ENCODE data around the gene AVPR1A. TPM values are rescaled to one million over a fixed set of nuclear protein-coding genes. Genes with fewer than 3 reads are reported as not detected.

The AVPR1A gene
- total RNA-seq, 3 donors from 2014 or later, result 7.5 to 50.4 (median 14.7) TPM

DNA sequence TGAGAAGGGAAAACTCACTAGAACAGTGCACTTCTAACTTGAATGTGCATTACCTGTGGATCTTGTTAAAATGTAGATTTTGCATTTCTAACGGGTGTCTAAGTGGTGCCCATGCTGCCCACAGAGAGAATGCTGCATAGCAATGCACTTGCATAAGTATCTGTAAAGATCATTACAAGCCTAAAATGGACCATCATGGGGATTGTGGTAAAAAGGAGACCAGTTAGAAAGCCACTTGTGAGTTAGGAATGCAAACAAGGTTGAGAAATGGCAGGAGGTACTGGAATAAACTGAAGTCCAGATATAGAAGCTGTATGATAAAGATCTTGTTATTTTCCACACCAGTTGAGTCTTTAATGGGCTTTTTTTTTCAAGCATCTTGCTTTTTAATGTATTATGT is 18.8 kb downstream of the AVPR1A start:
- no peak for DNase-seq (ENCODE audit: low spot score in 2 of 2)
- no peaks in the 10 kb centered on the region for H3K4me1 ChIP-seq
- intact Hi-C loops (cut with DNase I; ENCODE audit: low total_unique reads), result no loop called here
- no peak for TF ChIP-seq POLR2AphosphoS5 (IDR thresholded peaks at IDR 0.05)
- TF ChIP-seq POLR2A (IDR thresholded peaks at IDR 0.05), result no peak
- no peak overlapping the region for H3K4me3 ChIP-seq
- no peak overlapping the region for H3K27ac ChIP-seq
- no peaks in the 10 kb centered on the region for H3K9me3 ChIP-seq
- peaks cover 0 to 3% of the 10 kb centered on the region in 2 donors for H3K27me3 ChIP-seq
- no peaks in the 10 kb centered on the region for H3K36me3 ChIP-seq

DNA sequence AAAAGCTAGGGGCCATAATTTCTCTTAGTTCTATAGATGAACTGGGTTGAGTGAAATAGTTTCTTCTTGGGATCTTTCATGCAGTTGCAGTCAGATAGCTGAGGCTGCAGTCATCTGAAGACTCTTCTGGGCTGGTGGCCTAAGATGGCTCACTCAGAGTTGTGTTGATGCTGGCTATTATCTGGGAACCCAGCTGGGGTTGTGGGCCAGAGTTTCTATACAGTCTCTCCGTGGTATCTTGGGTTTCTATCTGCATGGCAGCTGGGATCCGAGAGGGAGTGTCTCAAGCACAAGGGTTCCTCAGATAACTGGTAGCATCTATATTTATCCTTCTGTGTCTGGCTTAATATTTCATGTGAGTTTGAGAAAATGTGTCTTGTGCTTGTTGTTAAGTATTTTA is 21.1 kb downstream of the AVPR1A start:
- TF ChIP-seq POLR2A (IDR thresholded peaks at IDR 0.05), result no peak
- no peak for TF ChIP-seq POLR2AphosphoS5 (IDR thresholded peaks at IDR 0.05)
- TF ChIP-seq, protein P1, sequence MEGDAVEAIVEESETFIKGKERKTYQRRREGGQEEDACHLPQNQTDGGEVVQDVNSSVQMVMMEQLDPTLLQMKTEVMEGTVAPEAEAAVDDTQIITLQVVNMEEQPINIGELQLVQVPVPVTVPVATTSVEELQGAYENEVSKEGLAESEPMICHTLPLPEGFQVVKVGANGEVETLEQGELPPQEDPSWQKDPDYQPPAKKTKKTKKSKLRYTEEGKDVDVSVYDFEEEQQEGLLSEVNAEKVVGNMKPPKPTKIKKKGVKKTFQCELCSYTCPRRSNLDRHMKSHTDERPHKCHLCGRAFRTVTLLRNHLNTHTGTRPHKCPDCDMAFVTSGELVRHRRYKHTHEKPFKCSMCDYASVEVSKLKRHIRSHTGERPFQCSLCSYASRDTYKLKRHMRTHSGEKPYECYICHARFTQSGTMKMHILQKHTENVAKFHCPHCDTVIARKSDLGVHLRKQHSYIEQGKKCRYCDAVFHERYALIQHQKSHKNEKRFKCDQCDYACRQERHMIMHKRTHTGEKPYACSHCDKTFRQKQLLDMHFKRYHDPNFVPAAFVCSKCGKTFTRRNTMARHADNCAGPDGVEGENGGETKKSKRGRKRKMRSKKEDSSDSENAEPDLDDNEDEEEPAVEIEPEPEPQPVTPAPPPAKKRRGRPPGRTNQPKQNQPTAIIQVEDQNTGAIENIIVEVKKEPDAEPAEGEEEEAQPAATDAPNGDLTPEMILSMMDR (IDR thresholded peaks at IDR 0.05), result no peak
- no peaks in the 10 kb centered on the region for H3K9me3 ChIP-seq
- H3K4me1 ChIP-seq, result no peaks in the 10 kb centered on the region
- peaks cover 0 to 3% of the 10 kb centered on the region in 2 donors for H3K27me3 ChIP-seq
- intact Hi-C loops (cut with DNase I; ENCODE audit: low total_unique reads), result no loop called here
- no peaks in the 10 kb centered on the region for H3K36me3 ChIP-seq
- no peak for DNase-seq (ENCODE audit: low spot score in 2 of 2)
- no peak overlapping the region for H3K4me3 ChIP-seq
- H3K27ac ChIP-seq, result no peak overlapping the region

DNA sequence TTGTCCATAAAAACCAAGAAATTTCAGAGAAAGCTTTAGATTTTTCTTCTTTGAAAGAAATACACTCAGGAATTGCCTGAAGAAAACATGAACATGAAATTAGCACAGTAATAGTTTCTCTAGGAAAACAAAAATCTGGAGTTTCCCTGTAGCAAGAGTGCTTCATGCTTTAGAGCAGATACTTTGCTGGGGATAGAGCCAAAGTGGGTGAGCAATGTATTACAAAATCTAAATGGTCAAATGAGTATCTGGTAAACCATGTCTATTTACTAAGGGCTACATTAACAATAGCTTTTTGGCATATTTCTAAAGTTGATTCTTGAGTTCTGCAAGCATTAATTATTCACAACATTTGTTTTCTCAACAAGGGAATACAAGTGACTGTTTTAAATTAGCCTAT is 26.2 kb downstream of the AVPR1A start:
- no peak for DNase-seq (ENCODE audit: low spot score in 2 of 2)
- Histone ChIP-seq H3K36me3 (no peaks in the 10 kb centered on the region), H3K9me3 (no peaks in the 10 kb centered on the region), H3K27ac (no peak overlapping the region), H3K4me1 (no peaks in the 10 kb centered on the region), H3K27me3 (peaks cover 0 to 3% of the 10 kb centered on the region in 2 donors), H3K4me3 (no peak overlapping the region)
- intact Hi-C loops (cut with DNase I; ENCODE audit: low total_unique reads), result no loop called here
- TF ChIP-seq POLR2AphosphoS5 (IDR thresholded peaks at IDR 0.05) (no peak), POLR2A (IDR thresholded peaks at IDR 0.05) (no peak)
- TF ChIP-seq, protein P1 (IDR thresholded peaks at IDR 0.05), result no peak

DNA sequence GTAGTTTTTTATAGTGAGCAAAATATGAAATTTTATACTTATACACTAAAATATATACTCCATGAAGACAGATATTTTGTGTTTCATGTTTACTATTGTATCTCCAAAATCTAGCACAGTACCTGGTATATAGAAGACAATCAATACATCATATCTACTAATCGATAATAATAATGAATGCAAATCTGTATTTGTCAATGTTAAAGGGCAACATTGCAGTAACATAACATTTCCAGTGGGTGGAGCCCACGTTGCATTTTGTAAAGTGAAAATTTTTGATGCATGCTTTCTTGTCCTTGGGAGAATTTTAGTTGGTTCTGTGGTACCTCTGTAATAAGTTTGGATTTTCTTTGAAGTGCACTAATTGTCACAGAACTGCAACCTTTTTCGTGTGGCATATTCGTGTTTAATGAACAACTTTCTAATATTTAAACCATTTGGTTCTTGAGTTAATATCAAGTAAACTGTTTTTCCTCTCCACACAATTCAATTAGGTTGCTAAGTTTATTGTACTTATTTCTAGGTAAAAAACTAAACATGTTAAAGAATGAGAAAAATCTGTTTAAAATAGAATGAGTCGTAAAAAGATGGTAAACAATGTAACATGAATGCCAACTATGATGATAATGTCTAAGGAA is 47.4 kb downstream of the AVPR1A start:
- no peak for DNase-seq (ENCODE audit: low spot score in 2 of 2)
- intact Hi-C loops (cut with DNase I; ENCODE audit: low total_unique reads), result no loop called here
- no peaks in the 10 kb centered on the region for H3K9me3 ChIP-seq
- TF ChIP-seq, protein P1 (IDR thresholded peaks at IDR 0.05), result peak in 2 of 3 donors; percentile 36 to 74
- TF ChIP-seq POLR2AphosphoS5 (IDR thresholded peaks at IDR 0.05), result no peak
- no peaks in the 10 kb centered on the region for H3K27me3 ChIP-seq
- no peaks in the 10 kb centered on the region for H3K4me1 ChIP-seq
- no peaks in the 10 kb centered on the region for H3K36me3 ChIP-seq
- H3K27ac ChIP-seq, result no peak overlapping the region
- H3K4me3 ChIP-seq, result no peak overlapping the region

DNA sequence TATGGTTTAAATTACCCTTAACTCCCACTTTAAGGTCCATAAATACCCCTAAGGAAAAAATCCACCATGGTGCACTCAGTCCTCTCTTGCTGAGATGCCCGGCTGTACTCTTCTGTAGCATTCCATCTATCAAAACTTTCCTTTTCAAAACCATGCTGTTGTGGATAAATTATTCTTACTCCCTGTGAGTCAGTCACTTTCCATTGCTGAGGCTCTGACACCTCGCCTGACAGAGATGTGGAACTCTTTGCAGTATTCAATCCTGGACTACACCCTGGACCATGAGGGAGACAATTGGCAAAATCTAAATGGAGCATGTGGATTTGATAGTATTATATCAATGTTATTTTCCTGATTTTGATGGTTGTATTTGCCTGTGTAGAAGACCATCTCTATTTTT is 49.1 kb downstream of the AVPR1A start:
- H3K27me3 ChIP-seq, result no peaks in the 10 kb centered on the region
- H3K4me1 ChIP-seq, result no peaks in the 10 kb centered on the region
- H3K36me3 ChIP-seq, result no peaks in the 10 kb centered on the region
- DNase-seq (ENCODE audit: low spot score in 2 of 2), result no peak
- intact Hi-C loops (cut with DNase I; ENCODE audit: low total_unique reads), result no loop called here
- H3K27ac ChIP-seq, result no peak overlapping the region
- H3K9me3 ChIP-seq, result no peaks in the 10 kb centered on the region
- TF ChIP-seq POLR2AphosphoS5 (IDR thresholded peaks at IDR 0.05) (no peak), POLR2A (IDR thresholded peaks at IDR 0.05) (no peak)
- TF ChIP-seq, protein P1 (IDR thresholded peaks at IDR 0.05), result no peak
- no peak overlapping the region for H3K4me3 ChIP-seq
